HEK293 (cell line): ENCODE data around the gene GSAP.

Experiments used
- ZNF747 ChIP-seq: fragments of 450-650 bp; formaldehyde crosslinking; IDR thresholded peaks from 2 replicates; pipeline ENCODE4 v1.5.1; 2016; ENCODE audit warnings: missing biosample characterization, missing genetic modification characterization
- TF ChIP-seq, protein P1 (sequence below): fragments of 450-650 bp; formaldehyde crosslinking; IDR thresholded peaks from 2 replicates; pipeline ENCODE4 v1.5.1; 2016; ENCODE audit warnings: missing biosample characterization, missing genetic modification characterization

DNA sequence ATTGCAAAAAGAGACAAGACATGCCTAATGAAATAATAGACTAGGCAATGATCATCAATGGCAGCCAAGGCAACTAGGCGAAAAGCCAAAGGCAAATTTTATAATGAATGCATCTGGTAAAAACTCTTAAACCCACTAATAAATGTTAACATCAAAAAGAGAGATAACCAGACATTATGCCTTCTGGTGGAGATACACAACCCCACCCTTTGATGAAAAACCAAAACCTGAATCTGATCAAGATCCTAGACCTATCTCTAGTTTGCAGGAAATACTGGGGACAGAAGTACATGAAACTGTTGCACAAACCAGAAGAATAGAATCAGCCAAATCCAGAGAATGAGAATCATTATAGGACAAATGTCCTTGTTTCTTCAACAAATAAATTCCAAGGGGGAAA lies 22.0 kb upstream of the GSAP start:
- TF ChIP-seq ZNF747 (tag by site-specific recombination), result no peak
- TF ChIP-seq, protein P1, sequence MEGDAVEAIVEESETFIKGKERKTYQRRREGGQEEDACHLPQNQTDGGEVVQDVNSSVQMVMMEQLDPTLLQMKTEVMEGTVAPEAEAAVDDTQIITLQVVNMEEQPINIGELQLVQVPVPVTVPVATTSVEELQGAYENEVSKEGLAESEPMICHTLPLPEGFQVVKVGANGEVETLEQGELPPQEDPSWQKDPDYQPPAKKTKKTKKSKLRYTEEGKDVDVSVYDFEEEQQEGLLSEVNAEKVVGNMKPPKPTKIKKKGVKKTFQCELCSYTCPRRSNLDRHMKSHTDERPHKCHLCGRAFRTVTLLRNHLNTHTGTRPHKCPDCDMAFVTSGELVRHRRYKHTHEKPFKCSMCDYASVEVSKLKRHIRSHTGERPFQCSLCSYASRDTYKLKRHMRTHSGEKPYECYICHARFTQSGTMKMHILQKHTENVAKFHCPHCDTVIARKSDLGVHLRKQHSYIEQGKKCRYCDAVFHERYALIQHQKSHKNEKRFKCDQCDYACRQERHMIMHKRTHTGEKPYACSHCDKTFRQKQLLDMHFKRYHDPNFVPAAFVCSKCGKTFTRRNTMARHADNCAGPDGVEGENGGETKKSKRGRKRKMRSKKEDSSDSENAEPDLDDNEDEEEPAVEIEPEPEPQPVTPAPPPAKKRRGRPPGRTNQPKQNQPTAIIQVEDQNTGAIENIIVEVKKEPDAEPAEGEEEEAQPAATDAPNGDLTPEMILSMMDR, result no peak
